ENCODE results near the gene RIN2.
A peak's percentile ranks its signal among the peaks of the same experiment; 100 is the strongest.
"Not testable (repeated sequence)": the region's sequence is repeated elsewhere in the genome, so short reads cannot be mapped to it uniquely, and the experiment has no call there.

The RIN2 gene

GRCh38 chr20:19739351-19739750 is 18.7 kb upstream of the RIN2 start:
- DNase-seq (ENCODE audit: low spot score): no peak

- DNase-seq (ENCODE audit: low spot score): no peak
Observed at GRCh38 chr20:19740512-19740911, 17.5 kb upstream of the RIN2 start.

- no peak for DNase-seq (ENCODE audit: low spot score)
Observed at GRCh38 chr20:19741924-19742323, 16.1 kb upstream of the RIN2 start.

- no peak for DNase-seq (ENCODE audit: low spot score)
Observed at GRCh38 chr20:19742974-19743639, 15.0 kb upstream of the RIN2 start.

GRCh38 chr20:19743640-19743995 is 14.4 kb upstream of the RIN2 start:
- DNase-seq (ENCODE audit: low spot score): no peak

GRCh38 chr20:19745106-19745505 is 13.0 kb upstream of the RIN2 start:
- peak; percentile 12 for DNase-seq (ENCODE audit: low spot score)

- peak; percentile 9 for DNase-seq (ENCODE audit: low spot score)
Observed at GRCh38 chr20:19745584-19745983, 12.5 kb upstream of the RIN2 start.

GRCh38 chr20:19746396-19746795 is 11.7 kb upstream of the RIN2 start:
- DNase-seq (ENCODE audit: low spot score): no peak

- DNase-seq (ENCODE audit: low spot score): no peak
Observed at GRCh38 chr20:19747903-19748302, 10.2 kb upstream of the RIN2 start.

GRCh38 chr20:19748681-19749080 is 9.4 kb upstream of the RIN2 start:
- no peak for DNase-seq (ENCODE audit: low spot score)

- DNase-seq (ENCODE audit: low spot score): no peak
Observed at GRCh38 chr20:19749618-19750071, 8.4 kb upstream of the RIN2 start.

GRCh38 chr20:19750101-19750606 is 7.9 kb upstream of the RIN2 start:
- peak; percentile 53 for DNase-seq (ENCODE audit: low spot score)

GRCh38 chr20:19750907-19751636 is 7.0 kb upstream of the RIN2 start:
- DNase-seq (ENCODE audit: low spot score): peak; percentile 20

GRCh38 chr20:19754201-19754600 is 3.9 kb upstream of the RIN2 start:
- not testable (repeated sequence) for DNase-seq (ENCODE audit: low spot score)

- DNase-seq (ENCODE audit: low spot score): no peak
Observed at GRCh38 chr20:19756761-19757486, 1.1 kb upstream of the RIN2 start.

GRCh38 chr20:19757487-19758132 is 448 bp upstream of the RIN2 start:
- DNase-seq (ENCODE audit: low spot score): peak; percentile 95

- peak; percentile 84 for DNase-seq (ENCODE audit: low spot score)
Observed at GRCh38 chr20:19758501-19759331, 658 bp downstream of the RIN2 start.

- DNase-seq (ENCODE audit: low spot score): no peak
Observed at GRCh38 chr20:19760371-19760721, 2.3 kb downstream of the RIN2 start.

- no peak for DNase-seq (ENCODE audit: low spot score)
Observed at GRCh38 chr20:19761326-19761725, 3.3 kb downstream of the RIN2 start.

GRCh38 chr20:19761841-19762240 is 3.8 kb downstream of the RIN2 start:
- DNase-seq (ENCODE audit: low spot score): no peak

- no peak for DNase-seq (ENCODE audit: low spot score)
Observed at GRCh38 chr20:19764207-19764606, 6.1 kb downstream of the RIN2 start.
